Amygdala (tissue), 56 donors: ENCODE data around the gene ZPLD1.

Experiments
- DNase-seq, 56 donors: peaks; one replicate each; lab custom pipeline; 2025; lab: John Stamatoyannopoulos, UW

The ZPLD1 gene

DNA sequence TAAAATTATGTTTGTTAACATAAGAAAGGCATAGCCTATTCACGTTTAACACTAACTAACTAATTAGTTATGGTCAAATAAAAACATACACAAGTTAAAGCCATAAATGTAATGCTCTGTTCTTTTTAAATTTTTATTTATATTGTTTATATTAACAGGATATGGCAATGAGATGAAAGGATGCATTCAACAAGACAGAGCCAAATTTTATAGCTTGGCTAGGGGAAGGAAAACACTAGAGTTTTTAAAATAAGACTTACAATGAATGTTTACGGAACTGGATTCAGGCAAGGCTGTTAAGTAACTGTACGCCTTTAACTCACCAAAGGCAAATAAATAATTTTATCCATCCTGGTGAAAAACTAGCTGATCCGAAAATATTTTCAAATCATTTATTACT, 86.4 kb downstream of the ZPLD1 start:
- DNase-seq = no peak

- DNase-seq = no peak
Measured at GRCh38 chr3:102525624-102526023, 90.8 kb downstream of the ZPLD1 start.

GRCh38 chr3:102526865-102527264, 92.0 kb downstream of the ZPLD1 start:
- DNase-seq = no peak

DNA sequence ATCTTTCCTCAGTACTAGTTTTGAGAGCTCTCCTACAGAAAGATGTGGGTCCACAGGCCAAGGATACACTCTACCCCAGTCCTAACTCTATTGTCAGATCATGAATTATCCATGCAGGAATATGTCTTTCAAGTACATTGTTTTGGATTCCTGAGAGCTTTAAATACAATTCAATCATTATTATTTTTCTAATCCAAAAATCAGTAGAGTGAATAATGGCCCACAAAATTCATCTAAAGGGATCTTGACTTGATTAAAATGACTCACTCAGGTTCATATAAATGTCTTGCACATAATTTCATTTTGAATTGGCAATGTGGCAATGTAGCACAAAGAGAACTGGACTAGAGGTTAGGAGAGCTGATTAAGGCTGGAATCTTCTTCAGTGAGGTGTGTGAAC, 93.9 kb downstream of the ZPLD1 start:
- no peak for DNase-seq
